ENCODE measurements around the gene LRRC30.

The LRRC30 gene

GRCh38 chr18:7236933-7237332, 6.0 kb downstream of the LRRC30 start:
- no peak for DNase-seq (ENCODE audit: low read depth in 2 of 2, low spot score in 1 of 2)

DNA sequence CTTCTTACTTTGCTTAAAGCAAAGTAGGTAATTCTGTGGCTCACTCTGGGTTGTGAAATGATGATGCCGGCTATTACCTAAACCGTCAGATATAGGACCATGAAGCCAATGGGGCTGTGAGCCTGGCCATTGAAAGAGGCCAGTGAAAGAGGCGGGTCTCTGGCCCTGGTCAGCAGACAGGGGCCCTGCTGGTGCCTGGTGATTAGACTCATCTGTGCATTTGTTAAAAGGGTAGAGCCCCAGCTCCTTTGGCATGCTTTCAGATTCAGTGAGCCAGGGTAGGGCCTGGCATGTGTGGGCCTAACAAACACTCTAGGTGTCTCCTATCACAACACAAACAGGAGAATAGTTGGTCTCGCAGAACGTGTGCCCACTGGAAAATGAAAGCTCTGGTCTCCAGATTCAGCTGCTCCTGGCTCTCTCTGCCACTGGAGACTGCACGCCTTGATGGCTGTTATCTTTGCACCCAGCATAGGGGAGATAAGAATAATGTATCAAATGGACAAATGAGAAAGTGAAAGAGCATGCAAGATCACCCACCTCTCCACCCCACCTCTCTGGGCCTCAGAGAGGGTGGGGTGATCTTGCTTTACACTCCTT, 6.9 kb downstream of the LRRC30 start:
- no peak for DNase-seq (ENCODE audit: low read depth in 2 of 2, low spot score in 1 of 2)

GRCh38 chr18:7242926-7243325, 12.0 kb downstream of the LRRC30 start:
- DNase-seq (ENCODE audit: low read depth in 2 of 2, low spot score in 1 of 2), result no peak

GRCh38 chr18:7248877-7249276, 18.0 kb downstream of the LRRC30 start:
- no peak for DNase-seq (ENCODE audit: low read depth in 2 of 2, low spot score in 1 of 2)

DNA sequence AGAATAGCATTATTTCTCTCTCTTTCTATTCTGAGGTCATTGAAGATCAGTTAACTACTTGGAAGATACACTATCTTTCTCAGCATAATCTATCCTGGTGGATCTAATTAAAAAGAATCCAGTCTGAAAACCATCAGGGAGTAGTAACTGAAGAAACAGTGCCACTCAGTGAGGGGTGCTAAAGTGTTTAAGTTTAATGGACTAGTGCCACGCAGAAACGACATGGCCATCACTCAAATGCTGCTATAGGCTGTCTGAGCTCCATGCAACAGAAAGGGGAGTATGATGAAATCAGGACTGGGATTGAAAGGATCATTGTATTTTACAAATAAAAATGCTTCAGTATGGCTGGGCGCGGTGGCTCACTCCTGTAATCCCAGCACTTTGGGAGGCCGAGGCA, 23.3 kb downstream of the LRRC30 start:
- no peak for DNase-seq (ENCODE audit: low read depth in 2 of 2, low spot score in 1 of 2)

- DNase-seq (ENCODE audit: low read depth in 2 of 2, low spot score in 1 of 2), result no peak
These were observed 24.2 kb downstream of the LRRC30 start for GRCh38 chr18:7255054-7255453.

DNA sequence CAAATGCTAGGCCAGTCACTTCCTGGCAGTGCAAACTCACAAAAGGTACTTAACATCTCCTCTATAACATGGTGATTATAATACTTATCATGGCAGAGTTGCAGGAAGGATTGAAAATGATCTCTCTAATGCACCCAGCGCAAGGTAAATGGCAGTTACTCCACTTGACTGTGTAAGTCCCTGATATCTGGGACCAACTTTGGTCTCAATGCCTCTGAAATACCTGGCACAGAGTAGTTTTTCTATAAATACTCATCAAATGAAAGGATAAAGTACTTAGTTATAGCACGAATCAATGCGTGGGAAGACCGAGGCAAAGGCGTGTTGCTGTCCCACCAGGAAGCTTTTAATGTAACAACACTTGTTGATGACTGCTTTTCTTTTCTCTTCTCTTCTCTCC, 24.8 kb downstream of the LRRC30 start:
- no peak for DNase-seq (ENCODE audit: low read depth in 2 of 2, low spot score in 1 of 2)

- DNase-seq (ENCODE audit: low read depth in 2 of 2, low spot score in 1 of 2), result no peak
These were observed 25.9 kb downstream of the LRRC30 start for GRCh38 chr18:7256618-7257425.

- DNase-seq (ENCODE audit: low read depth in 2 of 2, low spot score in 1 of 2), result no peak
These were observed 26.5 kb downstream of the LRRC30 start for GRCh38 chr18:7257426-7257740.

DNA sequence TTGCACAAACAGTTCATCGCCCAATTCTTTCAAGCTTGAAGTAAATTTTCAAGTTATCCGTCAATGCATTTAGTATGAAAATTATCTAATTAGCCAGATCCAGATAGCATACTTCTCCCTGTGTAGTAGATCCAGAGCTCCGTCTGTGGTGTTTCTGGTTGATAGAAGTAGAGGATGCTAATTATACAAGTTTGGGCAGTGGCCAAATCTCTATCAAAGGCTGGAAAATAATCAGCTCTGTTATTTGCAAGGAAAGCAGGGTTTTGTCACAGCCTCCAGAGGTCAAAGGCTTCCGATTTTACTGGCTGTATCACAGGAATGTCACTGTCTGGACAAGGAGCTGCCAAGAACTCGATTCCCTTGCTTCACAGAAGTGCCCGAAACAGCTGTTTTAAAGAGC, 28.6 kb downstream of the LRRC30 start:
- DNase-seq (ENCODE audit: low read depth in 2 of 2, low spot score in 1 of 2), result no peak

DNA sequence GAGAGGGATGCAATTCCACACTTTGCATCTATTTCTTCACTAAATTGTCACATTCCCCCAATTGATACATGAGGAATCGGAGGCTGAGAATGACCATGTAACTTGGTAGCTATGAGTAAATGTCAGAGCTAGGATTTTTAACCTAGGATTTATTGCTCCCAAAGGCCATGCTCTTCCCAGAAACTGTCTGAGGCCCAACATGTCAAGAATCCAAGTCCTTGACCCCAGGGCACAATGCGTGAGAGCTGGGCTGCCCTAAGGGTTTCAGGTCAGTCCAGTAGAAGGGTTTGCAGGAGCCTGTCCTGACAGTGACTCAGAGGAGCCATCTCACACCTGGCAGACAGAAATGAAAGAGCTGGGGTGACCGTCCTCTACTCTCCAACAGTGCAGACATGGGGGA, 30.3 kb downstream of the LRRC30 start:
- DNase-seq (ENCODE audit: low read depth in 2 of 2, low spot score in 1 of 2), result no peak

DNA sequence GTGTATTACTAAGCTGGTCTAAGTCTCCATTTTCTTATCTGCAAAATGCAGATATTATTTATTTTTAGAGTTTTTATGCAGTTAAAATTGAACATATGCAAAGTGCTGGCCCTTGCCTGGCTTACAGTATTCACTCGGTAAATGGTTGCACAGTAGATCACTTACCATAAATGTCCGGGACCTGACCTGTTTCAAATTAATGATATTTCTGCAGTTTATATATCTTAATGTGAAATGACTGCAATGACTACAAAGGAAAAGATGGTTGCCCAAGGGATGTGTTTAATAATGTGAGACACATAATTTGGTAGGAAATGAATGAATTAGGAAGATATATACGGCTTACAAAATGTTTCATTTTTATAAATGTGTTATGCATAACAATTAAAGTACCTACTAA, 37.1 kb downstream of the LRRC30 start:
- no peak for DNase-seq (ENCODE audit: low read depth in 2 of 2, low spot score in 1 of 2)

DNA sequence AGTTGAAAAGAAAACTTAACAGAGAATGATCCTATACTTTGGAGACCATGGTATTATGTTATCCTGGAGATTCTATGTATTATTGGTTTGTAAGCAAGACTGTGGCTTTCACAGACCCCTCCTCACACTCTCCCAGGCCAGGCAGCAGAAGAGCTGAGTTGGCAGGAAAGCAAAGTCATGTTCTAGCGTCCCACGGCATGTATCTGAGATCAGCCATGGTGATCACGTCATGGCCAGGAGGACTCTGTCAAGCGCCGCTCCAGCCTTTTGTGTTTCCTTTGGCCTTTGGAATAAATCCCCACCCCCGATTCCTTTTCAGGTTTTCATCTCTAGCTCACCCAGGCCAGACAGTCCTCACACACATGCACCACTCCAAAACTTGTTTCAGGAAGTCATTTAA, 39.1 kb downstream of the LRRC30 start:
- no peak for DNase-seq (ENCODE audit: low read depth in 2 of 2, low spot score in 1 of 2)

GRCh38 chr18:7272311-7273049, 41.6 kb downstream of the LRRC30 start:
- no peak for DNase-seq (ENCODE audit: low read depth in 2 of 2, low spot score in 1 of 2)

- DNase-seq (ENCODE audit: low read depth in 2 of 2, low spot score in 1 of 2), result no peak
These were observed 42.5 kb downstream of the LRRC30 start for GRCh38 chr18:7273301-7273921.

DNA sequence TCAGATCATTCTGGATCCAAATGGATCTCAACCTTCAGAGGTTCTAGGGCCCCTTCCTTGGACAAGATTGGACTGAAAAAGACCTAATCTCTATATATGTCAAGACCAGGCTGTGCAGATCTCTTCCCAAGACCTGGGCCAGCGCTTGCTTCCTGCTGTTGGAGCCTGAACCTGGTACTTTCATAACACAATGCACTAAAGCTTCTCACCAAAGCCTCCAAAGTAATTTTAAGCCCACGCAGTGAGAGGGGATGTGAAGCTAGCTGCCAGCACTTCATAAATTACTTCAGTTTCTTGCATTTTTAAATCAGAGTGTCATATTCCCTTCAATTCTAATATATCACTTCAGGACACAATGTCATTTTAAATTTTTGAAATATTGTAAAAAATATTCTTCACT, 50.7 kb downstream of the LRRC30 start:
- DNase-seq (ENCODE audit: low read depth in 2 of 2, low spot score in 1 of 2), result no peak
